H1 (cell line): ENCODE results near the gene STBD1. TPM values are rescaled to one million over a fixed set of nuclear protein-coding genes. Genes with fewer than 3 reads are reported as not detected.

Experiments used
- CTCF ChIA-PET: fragments of 300-600 bp; sonication (Branson Sonifier 250); formaldehyde crosslinking; loops from one replicate; lab custom pipeline; 2021; ENCODE audit not compliant: partially characterized antibody; lab: Charles Lee
- POLR2A ChIA-PET: fragments of 300-600 bp; sonication (Branson Sonifier 250); formaldehyde crosslinking; loops from one replicate; lab custom pipeline; 2021; ENCODE audit warnings: inconsistent platforms; ENCODE audit not compliant: partially characterized antibody; lab: Charles Lee
- DNase-seq, 2 experiments: peaks; one replicate each; pipeline versions ENCODE4 v3.0.0 to v3.0.0-alpha.2; 2010 to 2022; ENCODE audit warnings: low spot score in 2 of 2, low read depth in 1 of 2, mixed read lengths in 1 of 2
- FAIRE-seq: peaks from 2 replicates; lab custom pipeline; 2011; peaks lifted over from hg19 to GRCh38; lab: Jason Lieb, UNC
- H2AFZ ChIP-seq: 2 replicates; pipeline ENCODE4 v1.8.1; 2012; ENCODE audit warnings: low read length, inconsistent platforms
- H2AK5ac ChIP-seq: 2 replicates; pipeline ENCODE4 v1.6.1; 2013; ENCODE audit warnings: low read depth, low read length
- H2BK120ac ChIP-seq: replicated peaks from 2 replicates; pipeline ENCODE3; 2013; ENCODE audit warnings: low read depth, low read length, inconsistent platforms
- H2BK12ac ChIP-seq: 2 replicates; pipeline ENCODE4 v1.6.1; 2013; ENCODE audit warnings: low read depth, low read length
- H2BK15ac ChIP-seq: 2 replicates; pipeline ENCODE4 v1.6.1; 2013; ENCODE audit warnings: low read length
- H2BK20ac ChIP-seq: 2 replicates; pipeline ENCODE4 v1.6.1; 2013; ENCODE audit warnings: low read length
- H2BK5ac ChIP-seq: 2 replicates; pipeline ENCODE4 v1.6.1; 2013; ENCODE audit warnings: low read depth, low read length
- H3K14ac ChIP-seq: 2 replicates; pipeline ENCODE4 v1.6.1; 2013; ENCODE audit warnings: inconsistent platforms; ENCODE audit not compliant: insufficient read length
- H3K18ac ChIP-seq: 2 replicates; pipeline ENCODE4 v1.6.1; 2013; ENCODE audit warnings: low read length; ENCODE audit errors: extremely low read depth
- H3K23ac ChIP-seq: 2 replicates; pipeline ENCODE4 v1.6.1; 2013; ENCODE audit warnings: inconsistent platforms; ENCODE audit not compliant: insufficient read length
- H3K23me2 ChIP-seq: 2 replicates; pipeline ENCODE4 v1.6.1; 2013; ENCODE audit warnings: low read depth, low read length
- H3K27ac ChIP-seq: 2 replicates; pipeline ENCODE4 v1.6.1; 2011; ENCODE audit warnings: low read depth, low read length, inconsistent platforms
- H3K27me3 ChIP-seq, 4 experiments: replicated peaks in 1 of 4; 1 replicate in 1 of 4; 2 replicates in 3 of 4; pipeline versions ENCODE4 v1.6.1 to v1.8.1; 2011 to 2013; ENCODE audit warnings: low read length in 3 of 4, mild to moderate bottlenecking in 3 of 4, inconsistent platforms in 2 of 4, mixed read lengths in 2 of 4, moderate library complexity in 1 of 4; ENCODE audit not compliant: control insufficient read depth in 3 of 4, insufficient read depth in 3 of 4; ENCODE audit errors: extremely low read depth in 1 of 4
- H3K36me3 ChIP-seq, 4 experiments: 2 replicates each; pipeline versions ENCODE4 v1.6.1 to v1.8.1; 2011 to 2013; ENCODE audit warnings: mild to moderate bottlenecking in 4 of 4, low read length in 3 of 4, moderate library complexity in 2 of 4, control low read depth in 1 of 4, inconsistent platforms in 1 of 4; ENCODE audit not compliant: insufficient read depth in 4 of 4, control insufficient read depth in 2 of 4
- H3K4ac ChIP-seq: replicated peaks from 2 replicates; pipeline ENCODE3; 2013; ENCODE audit warnings: low read length, low read depth, mixed read lengths, inconsistent platforms; ENCODE audit not compliant: insufficient read length
- H3K4me1 ChIP-seq, 4 experiments: replicated peaks in 1 of 4; 1 replicate in 1 of 4; 2 replicates in 3 of 4; pipeline versions ENCODE4 v1.6.1 to v1.8.1; 2011 to 2013; ENCODE audit warnings: low read length in 3 of 4, inconsistent platforms in 2 of 4, mixed read lengths in 1 of 4; ENCODE audit not compliant: insufficient read depth in 4 of 4, control insufficient read depth in 3 of 4
- H3K4me2 ChIP-seq, 2 experiments: 2 replicates each; pipeline versions ENCODE4 v1.6.1 to v1.8.1; 2011 to 2013; ENCODE audit warnings: low read depth in 2 of 2, low read length in 2 of 2, control low read depth in 1 of 2, inconsistent platforms in 1 of 2, mild to moderate bottlenecking in 1 of 2; ENCODE audit not compliant: insufficient read depth in 1 of 2
- H3K4me3 ChIP-seq, 4 experiments: fragments of 200-600, 300-600 bp in 1 of 4; sonication (generic), shearing (Covaris generic), sonication (Bioruptor Twin) in 1 of 4; 2 replicates each; pipeline versions ENCODE4 v1.5.1 to v1.8.1; 2011 to 2016; ENCODE audit warnings: low read length in 4 of 4, low read depth in 3 of 4, control low read depth in 2 of 4, inconsistent platforms in 2 of 4, mild to moderate bottlenecking in 2 of 4, mixed read lengths in 1 of 4, moderate library complexity in 1 of 4; ENCODE audit not compliant: insufficient read depth in 2 of 4; ENCODE audit errors: extremely low read depth in 1 of 4
- H3K56ac ChIP-seq: replicated peaks from 2 replicates; pipeline ENCODE3; 2013; ENCODE audit warnings: low read depth, mild to moderate bottlenecking, mixed read lengths, low read length, inconsistent platforms; ENCODE audit not compliant: insufficient read length
- H3K79me1 ChIP-seq: 2 replicates; pipeline ENCODE4 v1.6.1; 2013; ENCODE audit warnings: low read depth, low read length, control low read depth
- H3K79me2 ChIP-seq, 2 experiments: 2 replicates each; pipeline versions ENCODE4 v1.6.1 to v1.8.1; 2012 to 2013; ENCODE audit warnings: low read length in 2 of 2, mild to moderate bottlenecking in 2 of 2, inconsistent platforms in 1 of 2; ENCODE audit not compliant: insufficient read depth in 2 of 2, control insufficient read depth in 1 of 2
- H3K9ac ChIP-seq, 4 experiments: replicated peaks in 1 of 4; 1 replicate in 1 of 4; 2 replicates in 3 of 4; pipeline versions ENCODE4 v1.6.1 to v1.8.1; 2011 to 2013; ENCODE audit warnings: low read depth in 3 of 4, low read length in 3 of 4, control low read depth in 2 of 4, mild to moderate bottlenecking in 2 of 4, moderate library complexity in 2 of 4, inconsistent platforms in 1 of 4; ENCODE audit errors: extremely low read depth in 1 of 4
- H3K9me3 ChIP-seq, 2 experiments: 2 replicates each; pipeline versions ENCODE4 v1.6.1 to v1.8.1; 2012 to 2013; ENCODE audit warnings: mild to moderate bottlenecking in 2 of 2, moderate library complexity in 2 of 2, control low read depth in 1 of 2, inconsistent platforms in 1 of 2, low read depth in 1 of 2, low read length in 1 of 2, mixed read lengths in 1 of 2; ENCODE audit not compliant: insufficient read depth in 2 of 2
- H4K20me1 ChIP-seq, 2 experiments: replicated peaks in 1 of 2; 2 replicates each; pipeline versions ENCODE3 to v1.8.1; 2011 to 2013; ENCODE audit warnings: inconsistent platforms in 2 of 2, low read length in 2 of 2, mild to moderate bottlenecking in 1 of 2; ENCODE audit not compliant: insufficient read depth in 2 of 2, control insufficient read depth in 1 of 2
- H4K5ac ChIP-seq: 2 replicates; pipeline ENCODE4 v1.6.1; 2013; ENCODE audit warnings: low read length, low read depth, mixed read lengths, inconsistent platforms; ENCODE audit not compliant: insufficient read length
- H4K8ac ChIP-seq: 2 replicates; pipeline ENCODE4 v1.8.0; 2013; ENCODE audit warnings: mild to moderate bottlenecking, moderate library complexity, low read length, inconsistent platforms; ENCODE audit not compliant: insufficient read depth; ENCODE audit errors: extremely low read depth
- H4K91ac ChIP-seq: replicated peaks from 2 replicates; pipeline ENCODE3; 2013; ENCODE audit warnings: low read length, mixed read lengths, inconsistent platforms; ENCODE audit not compliant: insufficient read length
- FOSL1 ChIP-seq: IDR thresholded peaks from 2 replicates; pipeline ENCODE4 v1.6.1; 2011; ENCODE audit warnings: mild to moderate bottlenecking, low read depth, low read length, moderate library complexity; ENCODE audit not compliant: insufficient read depth
- KDM4A ChIP-seq: IDR thresholded peaks from one replicate; pipeline ENCODE4 v1.7.1; 2012; ENCODE audit warnings: low read depth, mild to moderate bottlenecking, moderate library complexity, low read length, inconsistent platforms; ENCODE audit not compliant: severe bottlenecking
- PHF8 ChIP-seq: fragments of 200-600 bp; sonication (generic); conservative IDR thresholded peaks from 2 replicates; pipeline ENCODE4 v1.7.1; 2012; ENCODE audit warnings: low read depth, mild to moderate bottlenecking, inconsistent platforms, low read length, moderate library complexity
- RBBP5 ChIP-seq: IDR thresholded peaks from 2 replicates; pipeline ENCODE4 v1.7.1; 2012; ENCODE audit warnings: low read depth, mild to moderate bottlenecking, inconsistent platforms, low read length, moderate library complexity, borderline replicate concordance
- RFX5 ChIP-seq: IDR thresholded peaks from 2 replicates; pipeline ENCODE4 v1.6.1; 2011; ENCODE audit warnings: low read depth, low read length, improper control_type of control experiment, borderline replicate concordance
- RXRA ChIP-seq: IDR thresholded peaks from 2 replicates; pipeline ENCODE4 v1.6.1; 2011; ENCODE audit warnings: low read depth, mild to moderate bottlenecking, low read length, moderate library complexity; ENCODE audit not compliant: insufficient read depth
- SIRT6 ChIP-seq: IDR thresholded peaks from one replicate; pipeline ENCODE4 v1.7.1; 2012; ENCODE audit warnings: low read length, inconsistent platforms
- WGBS, 2 experiments: shearing (Covaris generic) in 1 of 2; methylation state at CpG; one replicate each; pipeline versions ENCODE4 v1.1.6 to v1.1.7; 2013 to 2015; ENCODE audit warnings: low lambda C conversion rate in 2 of 2, mixed read lengths in 2 of 2, inconsistent platforms in 1 of 2, low coverage in 1 of 2, missing lambda C conversion rate in 1 of 2; ENCODE audit not compliant: insufficient replicate concordance in 2 of 2, insufficient coverage in 1 of 2, insufficient read length in 1 of 2; ENCODE audit errors: extremely low coverage in 1 of 2, missing lambda C conversion rate in 1 of 2; 5-methylcytosine and 5-hydroxymethylcytosine counted together
- polyA plus RNA-seq, 7 experiments: library from polyadenylated mRNA; depleted of rRNA in 3 of 7; stranded (reverse) in 5 of 7; unstranded in 2 of 7; fragments of >200 nt in 5 of 7; fragments of 200-250 nt in 2 of 7; gene quantifications; 1 replicate in 5 of 7; 2 replicates in 1 of 7; 4 replicates in 1 of 7; pipeline versions ENCODE4 v1.2.1 to v1.2.3, GENCODE V29; 2011 to 2013; ENCODE audit warnings: missing spikeins in 2 of 7, mixed read lengths in 2 of 7
- total RNA-seq: library from RNA; stranded (reverse); fragmentation: NEBNext Ultra II Directional; extraction: Animal tissue kit (Norgen Biotek cat#: 25700); gene quantifications from 2 replicates; pipeline ENCODE4 v1.2.1, GENCODE V29; 2021
- TF ChIP-seq, protein P1 (sequence below): IDR thresholded peaks from 2 replicates; pipeline ENCODE4 v1.6.1; 2012; ENCODE audit warnings: inconsistent platforms
- TF ChIP-seq, protein P2 (sequence below): IDR thresholded peaks from 2 replicates; pipeline ENCODE4 v1.6.1; 2012; ENCODE audit warnings: low read length, inconsistent platforms

STBD1 gene
- total and polyA plus RNA-seq, 2 of the 8 experiments (the other 6 are each of a cell fraction or from before 2014, with no cell fraction given), result 0.45 to 1.7 TPM

DNA sequence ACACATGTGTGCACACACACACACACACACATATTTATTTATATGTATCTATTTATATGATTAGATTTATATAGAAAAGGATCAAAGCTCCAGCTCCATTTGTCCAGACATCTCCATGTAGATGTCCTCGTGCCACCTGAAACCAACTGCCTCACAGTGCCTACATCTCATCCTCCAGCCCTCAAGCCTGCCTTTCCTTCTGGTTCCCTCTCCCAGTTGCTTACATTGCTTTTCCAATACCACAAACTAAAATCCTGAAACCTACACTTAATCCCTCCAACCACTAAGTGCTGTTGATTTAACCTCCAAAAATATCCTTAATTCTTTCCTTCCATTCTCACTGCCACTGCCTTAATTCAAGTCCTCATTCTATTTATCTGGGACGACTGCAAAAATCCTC is 51.4 kb downstream of the STBD1 start:
- Histone ChIP-seq H2AFZ (no peak overlapping the region), H3K9ac (no peak overlapping the region), H3K14ac (no peak overlapping the region), H2BK20ac (no peak overlapping the region), H3K36me3 (no peaks in the 10 kb centered on the region), H3K4me2 (no peak overlapping the region), H3K4me3 (no peak overlapping the region), H2BK15ac (no peak overlapping the region), H3K27me3 (no peaks in the 10 kb centered on the region), H3K23ac (no peak overlapping the region), H2BK120ac (no peak overlapping the region), H3K4me1 (no peaks in the 10 kb centered on the region), H3K9me3 (peaks cover 7 to 9% of the 10 kb centered on the region in 2 experiments; a peak in 3 of 4 replicates), H3K56ac (no peak overlapping the region), H3K18ac (no peak overlapping the region), H3K79me1 (no peaks in the 10 kb centered on the region), H4K8ac (no peak overlapping the region), H4K20me1 (no peaks in the 10 kb centered on the region), H3K23me2 (no peaks in the 10 kb centered on the region), H2AK5ac (no peak overlapping the region), H2BK12ac (no peak overlapping the region), H2BK5ac (no peak overlapping the region), H4K91ac (no peak overlapping the region), H3K27ac (no peak overlapping the region), H3K4ac (no peak overlapping the region), H3K79me2 (no peaks in the 10 kb centered on the region), H4K5ac (no peak overlapping the region)
- no peak for DNase-seq
- ChIA-PET CTCF (interaction anchor here (0.9 kb wide), 1 partner anchor 110 kb away, joined by 3 read pairs; no protein-coding TSS in a partner anchor), POLR2A (no interaction called here)
- no peak for FAIRE-seq
- 89% methylated on average over 2 of the region's 2 CpGs; no CpG with 5 or more reads in 1 of the 2 experiments for WGBS, 2 experiments
- TF ChIP-seq SIRT6 (no peak), KDM4A (no peak), PHF8 (no peak), RFX5 (no peak), FOSL1 (no peak), RXRA (no peak), RBBP5 (no peak)
- TF ChIP-seq, protein P1, sequence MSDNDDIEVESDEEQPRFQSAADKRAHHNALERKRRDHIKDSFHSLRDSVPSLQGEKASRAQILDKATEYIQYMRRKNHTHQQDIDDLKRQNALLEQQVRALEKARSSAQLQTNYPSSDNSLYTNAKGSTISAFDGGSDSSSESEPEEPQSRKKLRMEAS, result no peak
- TF ChIP-seq, protein P2, sequence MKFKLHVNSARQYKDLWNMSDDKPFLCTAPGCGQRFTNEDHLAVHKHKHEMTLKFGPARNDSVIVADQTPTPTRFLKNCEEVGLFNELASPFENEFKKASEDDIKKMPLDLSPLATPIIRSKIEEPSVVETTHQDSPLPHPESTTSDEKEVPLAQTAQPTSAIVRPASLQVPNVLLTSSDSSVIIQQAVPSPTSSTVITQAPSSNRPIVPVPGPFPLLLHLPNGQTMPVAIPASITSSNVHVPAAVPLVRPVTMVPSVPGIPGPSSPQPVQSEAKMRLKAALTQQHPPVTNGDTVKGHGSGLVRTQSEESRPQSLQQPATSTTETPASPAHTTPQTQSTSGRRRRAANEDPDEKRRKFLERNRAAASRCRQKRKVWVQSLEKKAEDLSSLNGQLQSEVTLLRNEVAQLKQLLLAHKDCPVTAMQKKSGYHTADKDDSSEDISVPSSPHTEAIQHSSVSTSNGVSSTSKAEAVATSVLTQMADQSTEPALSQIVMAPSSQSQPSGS, result no peak
